Measurements from ENCODE around the gene GPR161. TPM values are rescaled to one million over a fixed set of nuclear protein-coding genes. Genes with fewer than 3 reads are reported as not detected.

The GPR161 gene
- total RNA-seq, 2 experiments from 2014 or later = 0.37 to 0.44 TPM

Other genes with a start within 250 kb of the GPR161 start
- under 1 TPM; 0.07 to 0.32 TPM for gene ADCY10, start 222.8 kb downstream of the GPR161 start, total RNA-seq
- gene DCAF6, start 200.2 kb downstream of the GPR161 start, total RNA-seq = 10 to 100 TPM; 27.5 to 31.1 TPM
- 10 to 100 TPM; 59.3 to 64.0 TPM for gene MPC2, start 199.9 kb downstream of the GPR161 start, total RNA-seq
- gene TIPRL, start 42.0 kb upstream of the GPR161 start, total RNA-seq = 10 to 100 TPM; 41.4 to 52.1 TPM
- 10 to 100 TPM; 63.2 to 65.9 TPM for gene SFT2D2, start 89.1 kb upstream of the GPR161 start, total RNA-seq
- 1 to 10 TPM; 2.0 to 3.6 TPM for gene TBX19, start 143.9 kb upstream of the GPR161 start, total RNA-seq

Data from activated CD8-positive, alpha-beta memory T cell treated with anti-CD3 and anti-CD28 coated beads, Interleukin-2, amount 10 ng/mL, durations not matched to agents 7 days and 5 days (primary cell).